Peyer's patch (tissue), 4 donors: ENCODE results near the gene COL6A5. TPM values are rescaled to one million over a fixed set of nuclear protein-coding genes. Genes with fewer than 3 reads are reported as not detected.
"Not testable (repeated sequence)": the region's sequence is repeated elsewhere in the genome, so short reads cannot be mapped to it uniquely, and the experiment has no call there.

Experiments used
- DNase-seq, 3 donors: peaks; one replicate each; pipeline ENCODE4 v3.0.0-alpha.2; 2017 to 2019
- H3K27ac ChIP-seq, 4 donors: fragments of 200-600 bp; sonication (generic); one replicate each; pipeline ENCODE4 v1.5.1; 2016 to 2019
- H3K27me3 ChIP-seq, 2 donors: fragments of 200-600 bp; sonication (generic); one replicate each; pipeline ENCODE4 v1.5.1; 2019
- H3K36me3 ChIP-seq, 3 donors: fragments of 200-600 bp; sonication (generic); one replicate each; pipeline ENCODE4 v1.5.1; 2016 to 2019
- H3K4me1 ChIP-seq, 4 donors: fragments of 200-600 bp; sonication (generic); one replicate each; pipeline ENCODE4 v1.5.1; 2016 to 2019
- H3K4me3 ChIP-seq, 4 donors: fragments of 200-600 bp; sonication (generic); 1 replicate in 3 of 4; 2 replicates in 1 of 4; pipeline ENCODE4 v1.5.1; 2016 to 2019; ENCODE audit warnings: mild to moderate bottlenecking in 1 of 4
- H3K9me3 ChIP-seq, 4 donors: fragments of 200-600 bp; sonication (generic); one replicate each; pipeline ENCODE4 v1.5.1; 2016 to 2019; ENCODE audit warnings: mild to moderate bottlenecking in 1 of 4
- CTCF ChIP-seq, 6 experiments: fragments of 450-650 bp in 4 of 6; fragments of 200-600 bp in 2 of 6; sonication (generic) in 1 of 6; IDR thresholded peaks; one replicate each; pipeline ENCODE4 v1.5.1; 2017 to 2019; ENCODE audit warnings: antibody characterized with exemption in 6 of 6, mild to moderate bottlenecking in 3 of 6, moderate library complexity in 1 of 6
- POLR2A ChIP-seq, 2 donors: fragments of 450-650 bp; IDR thresholded peaks; one replicate each; pipeline ENCODE4 v1.5.1; 2017; ENCODE audit warnings: antibody characterized with exemption in 2 of 2, mild to moderate bottlenecking in 2 of 2, moderate library complexity in 2 of 2
- total RNA-seq, 4 donors: library from RNA; depleted of rRNA; stranded (reverse); fragments of >200 nt; gene quantifications; one replicate each; pipeline ENCODE4 v1.1.0, GENCODE V29; 2016

The COL6A5 gene
- total RNA-seq, 4 donors from 2014 or later: 1.7 TPM; not detected in 3

GRCh38 chr3:130428871-130429712 lies 83.6 kb downstream of the COL6A5 start:
- Histone ChIP-seq H3K27ac (no peak overlapping the region), H3K9me3 (no peaks in the 10 kb centered on the region), H3K4me3 (no peak overlapping the region), H3K36me3 (no peaks in the 10 kb centered on the region), H3K4me1 (no peaks in the 10 kb centered on the region), H3K27me3 (no peaks in the 10 kb centered on the region)
- no peak for DNase-seq
- TF ChIP-seq CTCF (IDR thresholded peaks at IDR 0.05) (no peak), POLR2A (IDR thresholded peaks at IDR 0.05) (no peak)

- no peak for DNase-seq
- H3K9me3 ChIP-seq: no peaks in the 10 kb centered on the region
- H3K4me1 ChIP-seq: no peaks in the 10 kb centered on the region
- no peak overlapping the region for H3K27ac ChIP-seq
- no peak for TF ChIP-seq CTCF (IDR thresholded peaks at IDR 0.05)
- TF ChIP-seq POLR2A (IDR thresholded peaks at IDR 0.05): no peak
- no peaks in the 10 kb centered on the region for H3K27me3 ChIP-seq
- H3K4me3 ChIP-seq: no peak overlapping the region
- no peaks in the 10 kb centered on the region for H3K36me3 ChIP-seq
These were observed 84.2 kb downstream of the COL6A5 start for GRCh38 chr3:130429713-130430023.

GRCh38 chr3:130430266-130430665 lies 84.8 kb downstream of the COL6A5 start:
- Histone ChIP-seq H3K9me3 (no peaks in the 10 kb centered on the region), H3K27me3 (no peaks in the 10 kb centered on the region), H3K4me3 (no peak overlapping the region), H3K4me1 (no peaks in the 10 kb centered on the region), H3K27ac (no peak overlapping the region), H3K36me3 (no peaks in the 10 kb centered on the region)
- TF ChIP-seq CTCF (IDR thresholded peaks at IDR 0.05) (no peak), POLR2A (IDR thresholded peaks at IDR 0.05) (no peak)
- no peak for DNase-seq

GRCh38 chr3:130432086-130432485 lies 86.6 kb downstream of the COL6A5 start:
- not testable (repeated sequence) for H3K4me3 ChIP-seq, H3K27me3 ChIP-seq, DNase-seq, H3K27ac ChIP-seq, H3K9me3 ChIP-seq, H3K36me3 ChIP-seq, H3K4me1 ChIP-seq

GRCh38 chr3:130433306-130433705 lies 87.8 kb downstream of the COL6A5 start:
- H3K27ac ChIP-seq: no peak overlapping the region
- DNase-seq: no peak
- no peaks in the 10 kb centered on the region for H3K4me1 ChIP-seq
- H3K27me3 ChIP-seq: no peaks in the 10 kb centered on the region
- H3K36me3 ChIP-seq: no peaks in the 10 kb centered on the region
- H3K4me3 ChIP-seq: no peak overlapping the region
- H3K9me3 ChIP-seq: no peaks in the 10 kb centered on the region
- TF ChIP-seq POLR2A (IDR thresholded peaks at IDR 0.05) (no peak), CTCF (IDR thresholded peaks at IDR 0.05) (no peak)

GRCh38 chr3:130442284-130442683 lies 96.8 kb downstream of the COL6A5 start:
- Histone ChIP-seq H3K9me3 (no peaks in the 10 kb centered on the region), H3K4me1 (no peaks in the 10 kb centered on the region), H3K4me3 (no peak overlapping the region), H3K27ac (no peak overlapping the region), H3K27me3 (no peaks in the 10 kb centered on the region), H3K36me3 (no peaks in the 10 kb centered on the region)
- DNase-seq: no peak
- TF ChIP-seq POLR2A (IDR thresholded peaks at IDR 0.05): no peak
- no peak for TF ChIP-seq CTCF (IDR thresholded peaks at IDR 0.05)

GRCh38 chr3:130446840-130447239 lies 101.4 kb downstream of the COL6A5 start:
- not testable (repeated sequence) for H3K27ac ChIP-seq, DNase-seq, H3K9me3 ChIP-seq, H3K4me3 ChIP-seq, H3K4me1 ChIP-seq, H3K27me3 ChIP-seq, H3K36me3 ChIP-seq

- H3K9me3 ChIP-seq, H3K36me3 ChIP-seq, H3K27me3 ChIP-seq, DNase-seq, H3K4me1 ChIP-seq, H3K27ac ChIP-seq, H3K4me3 ChIP-seq: not testable (repeated sequence)
These were observed 102.7 kb downstream of the COL6A5 start for GRCh38 chr3:130448155-130448554.
